Activated effector memory CD4-positive, alpha-beta T cell treated with anti-CD3 and anti-CD28 coated beads, Interleukin-2, amount 50 U/mL, for 16 hours (primary cell): ENCODE measurements around the gene C6orf120.

ENCODE experiments used
- DNase-seq: peaks from one replicate; pipeline ENCODE4 v3.0.0-alpha.2; 2020

Gene C6orf120

GRCh38 chr6:169701954-169702839 is at the start of gene C6orf120, which contains the start of gene WDR27:
Gene C6orf120, plus strand, starts transcription at chr6:169702126. Its CDS starts 334 bp downstream, at chr6:169702460.
Gene WDR27, minus strand, starts transcription at chr6:169702029. Its CDS starts 13,024 bp downstream, at chr6:169689005.
- DNase-seq = peak; percentile 100

GRCh38 chr6:169652896-169653295 is 49.0 kb upstream of the C6orf120 start:
- no peak for DNase-seq

DNA sequence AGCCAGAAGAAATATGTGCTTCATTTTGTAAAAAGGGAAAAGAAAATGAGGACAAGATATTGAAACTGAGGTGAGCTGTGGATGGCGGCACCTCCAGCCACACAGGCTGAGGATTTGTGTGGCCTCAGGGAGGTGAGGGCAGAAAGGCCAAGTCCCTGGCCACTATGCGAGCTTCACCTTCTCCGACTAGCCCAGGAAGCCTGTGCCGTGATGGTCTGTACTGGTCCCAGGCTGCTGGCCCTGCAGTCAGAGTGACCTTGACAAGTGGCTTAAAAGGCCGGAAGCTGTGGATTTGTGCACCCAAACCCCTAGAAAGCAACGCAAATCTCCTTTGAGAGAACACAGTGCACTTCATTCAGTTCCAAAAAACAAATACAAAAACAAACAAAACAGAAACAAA is 48.2 kb upstream of the C6orf120 start:
- DNase-seq = no peak

DNA sequence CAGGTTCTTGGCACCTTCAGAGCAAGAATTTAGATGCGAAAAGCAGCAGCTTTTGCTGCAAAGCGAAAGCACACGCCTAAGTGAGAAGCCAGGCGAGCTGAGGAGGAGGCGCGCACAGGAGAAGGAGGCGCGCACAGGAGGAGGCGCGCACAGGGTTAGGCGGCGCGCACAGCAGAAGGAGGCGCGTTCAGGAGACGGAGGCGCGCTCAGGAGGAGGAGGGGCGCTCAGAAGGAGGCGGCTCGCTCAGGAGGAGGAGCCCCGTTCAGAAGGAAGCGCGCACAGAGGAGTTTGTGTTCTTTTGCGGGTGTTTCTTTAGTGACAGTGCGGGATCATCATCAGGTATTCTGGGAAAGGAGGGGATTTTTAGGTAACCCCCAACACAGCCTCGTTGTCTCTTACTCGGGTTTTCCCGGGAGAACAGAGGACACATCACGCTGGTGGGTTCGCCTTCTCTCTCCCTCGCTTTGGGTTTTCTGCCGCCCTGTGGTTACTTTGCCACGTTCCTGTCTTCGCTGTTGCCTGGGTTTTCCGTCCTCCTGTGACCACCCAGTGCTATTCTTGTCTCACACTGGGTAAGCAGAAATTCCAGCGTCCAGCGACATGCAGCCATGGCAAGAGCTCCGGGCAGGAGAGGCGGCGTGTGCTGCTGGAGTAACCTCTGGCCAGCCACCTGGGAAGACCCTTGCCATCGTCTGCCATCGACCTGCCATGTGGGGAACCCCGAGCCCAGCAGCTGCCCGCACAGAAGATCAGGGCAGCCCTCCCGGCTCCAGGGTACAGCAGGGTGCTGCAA is 47.1 kb upstream of the C6orf120 start:
- DNase-seq = peak; percentile 86

GRCh38 chr6:169656546-169657283 is 45.2 kb upstream of the C6orf120 start:
- DNase-seq = no peak

- no peak for DNase-seq
These were observed 44.7 kb upstream of the C6orf120 start for GRCh38 chr6:169657284-169657610.

GRCh38 chr6:169659820-169660610 is 41.9 kb upstream of the C6orf120 start:
- DNase-seq = no peak

DNA sequence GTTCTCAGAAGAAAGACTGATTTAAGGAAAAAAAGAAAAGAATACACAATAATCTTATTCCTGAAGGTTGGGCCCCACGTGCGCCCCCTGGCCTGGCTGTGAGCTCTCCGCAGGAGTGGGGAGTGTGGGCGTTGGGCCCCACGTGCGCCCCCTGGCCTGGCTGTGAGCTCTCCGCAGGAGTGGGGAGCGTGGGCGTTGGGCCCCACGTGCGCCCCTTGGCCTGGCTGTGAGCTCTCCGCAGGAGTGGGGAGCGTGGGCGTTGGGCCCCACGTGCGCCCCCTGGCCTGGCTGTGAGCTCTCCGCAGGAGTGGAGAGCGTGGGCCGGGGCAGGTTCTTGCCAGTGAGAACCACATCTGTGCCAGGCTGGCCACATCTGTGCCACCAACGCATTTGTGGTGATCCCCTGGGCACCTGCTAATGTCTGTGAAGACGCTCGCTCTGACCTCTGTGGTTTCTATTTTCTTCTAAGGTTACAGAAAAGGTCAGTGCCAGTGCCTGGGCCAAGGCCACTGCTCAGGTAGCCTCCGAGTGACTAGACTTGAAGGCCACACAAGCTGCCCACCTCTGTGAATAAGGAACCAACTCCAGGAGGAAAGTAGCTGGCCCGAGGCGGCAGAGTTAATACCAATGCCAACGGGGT is 41.1 kb upstream of the C6orf120 start:
- no peak for DNase-seq

DNA sequence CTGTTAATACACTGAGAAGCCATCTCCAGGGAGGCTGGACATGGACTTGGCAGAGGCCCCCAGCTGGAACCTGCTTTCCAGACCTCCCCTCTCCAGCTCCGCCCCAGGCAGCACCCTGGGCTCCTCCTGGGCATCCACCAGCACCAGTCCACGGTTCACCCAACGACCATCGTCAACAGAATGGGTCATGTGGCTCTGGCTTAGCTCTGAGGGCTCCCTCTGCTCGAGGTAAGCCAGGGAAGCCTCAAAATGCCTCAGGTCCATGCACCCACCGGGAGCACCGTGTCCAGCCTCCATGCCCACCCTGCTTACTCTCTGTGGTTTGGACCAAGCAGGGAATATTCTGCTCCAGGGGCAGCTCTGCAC is 40.6 kb upstream of the C6orf120 start:
- no peak for DNase-seq

DNA sequence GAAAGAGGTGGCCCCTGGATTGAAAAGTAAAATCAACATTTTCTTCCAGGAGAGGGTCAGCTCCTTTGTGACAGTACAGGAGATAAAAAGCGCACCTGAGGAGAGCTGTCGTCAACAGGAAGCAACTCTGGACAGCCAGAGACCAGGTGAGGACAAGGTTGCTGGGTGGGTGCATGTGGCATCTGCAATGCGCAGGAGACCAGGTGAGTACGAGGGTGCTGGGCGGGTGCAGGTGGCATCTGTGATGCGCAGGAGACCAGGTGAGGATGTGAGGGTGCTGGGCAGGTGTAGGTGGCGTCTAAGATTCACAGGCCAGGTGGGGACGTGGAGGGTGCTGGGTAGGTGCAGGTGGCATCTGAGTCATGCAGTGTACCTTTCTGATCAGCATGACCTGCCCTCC is 38.5 kb upstream of the C6orf120 start:
- DNase-seq = no peak

GRCh38 chr6:169664227-169664626 is 37.7 kb upstream of the C6orf120 start:
- DNase-seq = no peak

DNA sequence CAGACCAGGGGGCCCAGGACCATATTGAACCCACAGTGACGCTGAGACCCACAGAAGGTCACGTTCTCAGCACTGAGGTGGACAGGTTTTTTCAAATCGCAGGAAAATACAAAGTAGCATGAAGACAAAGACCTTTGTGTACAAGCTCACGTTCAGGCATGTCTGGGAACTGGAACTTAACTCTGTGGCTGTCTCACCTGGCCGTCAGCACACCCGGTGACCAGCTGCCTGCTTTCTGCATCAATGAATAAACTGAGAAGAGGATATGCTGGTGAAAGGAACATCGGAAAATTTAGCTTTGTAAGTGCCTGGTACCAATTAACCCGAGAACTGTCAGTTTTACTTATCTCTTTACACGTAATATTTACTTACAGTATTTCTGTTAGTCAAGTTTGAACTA is 36.6 kb upstream of the C6orf120 start:
- no peak for DNase-seq

DNA sequence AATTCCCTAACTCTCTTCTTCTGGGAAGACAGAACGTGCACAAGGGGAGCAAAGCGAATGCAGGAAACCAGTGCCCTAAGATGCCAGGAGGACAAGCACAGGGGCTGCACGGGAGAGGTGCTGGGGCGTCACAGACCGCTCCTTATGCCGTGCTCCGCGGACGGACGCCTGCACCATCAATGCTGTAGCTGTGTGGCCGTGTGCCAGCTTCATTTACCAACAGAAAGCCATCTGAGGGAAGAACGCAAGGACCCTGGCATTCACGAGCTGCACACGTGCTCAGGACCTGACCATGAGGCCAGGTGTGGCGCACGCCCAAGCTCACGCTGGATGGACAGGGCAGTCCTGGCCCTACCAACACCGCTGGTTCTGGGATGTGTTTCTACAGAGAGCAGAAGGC is 35.5 kb upstream of the C6orf120 start:
- DNase-seq = no peak

GRCh38 chr6:169667716-169668115 is 34.2 kb upstream of the C6orf120 start:
- DNase-seq = no peak

DNA sequence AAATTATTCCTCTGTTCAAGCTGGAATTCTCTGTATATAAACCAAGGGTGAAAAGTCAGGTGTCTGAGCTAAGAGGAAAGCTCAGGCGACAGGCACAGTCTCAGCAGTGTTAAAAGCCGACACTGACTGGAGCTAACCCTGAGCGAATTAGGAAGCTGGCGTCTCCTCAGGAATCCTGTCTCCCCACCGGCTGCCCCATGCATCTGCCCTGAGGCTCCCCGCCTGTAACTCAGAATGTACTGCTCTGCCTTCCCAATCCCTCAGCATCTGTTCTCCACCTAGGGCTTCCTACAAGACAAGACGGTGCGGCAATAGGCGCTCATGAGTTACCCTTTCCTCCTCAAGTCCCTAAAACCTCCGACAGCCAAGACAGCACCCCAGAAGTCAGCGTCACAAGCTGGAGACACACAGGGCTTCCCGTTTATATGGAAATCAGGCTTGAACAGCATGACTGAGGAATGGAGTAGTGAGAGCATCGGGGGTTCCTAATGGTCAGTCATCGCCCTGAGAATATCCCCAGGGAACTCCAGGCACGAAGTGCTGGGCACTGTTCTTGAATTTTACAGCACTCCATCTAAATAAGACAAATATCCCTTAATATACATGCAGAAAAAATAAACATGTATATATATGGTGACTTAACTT is 33.6 kb upstream of the C6orf120 start:
- no peak for DNase-seq

DNA sequence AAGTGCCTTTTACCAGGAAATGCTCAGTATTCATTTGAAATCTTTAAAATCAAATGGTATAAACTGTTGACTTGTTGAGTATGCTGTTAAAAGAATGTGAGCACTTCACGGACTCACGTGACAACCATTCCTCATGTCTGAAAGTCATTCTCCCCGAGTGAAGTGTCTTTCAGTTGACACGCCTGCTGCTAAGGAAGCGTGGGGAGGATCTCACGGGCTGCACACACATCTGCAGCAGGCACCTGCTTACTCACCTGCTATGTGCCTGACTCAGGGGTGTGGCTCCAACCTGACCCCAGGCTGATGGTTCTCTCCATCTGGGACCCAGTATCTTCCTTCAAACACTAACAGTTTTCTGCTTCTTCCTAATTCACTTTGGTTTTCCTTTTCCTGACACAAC is 32.8 kb upstream of the C6orf120 start:
- no peak for DNase-seq

DNA sequence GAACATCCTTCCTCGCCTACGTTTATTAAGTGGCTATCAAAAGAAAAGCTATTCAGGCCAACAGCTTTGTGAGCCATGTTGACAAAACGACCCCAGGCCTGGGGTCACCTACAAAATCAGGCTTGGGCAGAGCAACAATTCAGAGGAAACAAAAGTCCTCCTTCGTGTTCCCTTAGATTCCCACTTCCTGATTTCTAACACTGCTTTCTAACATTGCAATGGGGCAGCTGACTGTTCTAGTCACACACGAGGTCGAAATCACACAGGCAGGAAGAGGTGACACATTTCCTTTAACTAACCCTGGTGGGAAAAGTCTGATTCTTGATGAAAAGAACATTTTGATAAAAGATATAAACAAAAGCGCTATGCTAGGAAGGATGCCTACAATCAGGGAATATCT is 32.0 kb upstream of the C6orf120 start:
- DNase-seq = no peak

GRCh38 chr6:169671563-169671962 is 30.4 kb upstream of the C6orf120 start:
- DNase-seq = no peak

GRCh38 chr6:169675011-169675410 is 26.9 kb upstream of the C6orf120 start:
- no peak for DNase-seq

- no peak for DNase-seq
These were observed 24.8 kb upstream of the C6orf120 start for GRCh38 chr6:169677096-169677495.

- no peak for DNase-seq
These were observed 23.6 kb upstream of the C6orf120 start for GRCh38 chr6:169678342-169678741.

GRCh38 chr6:169684056-169684455 is 17.9 kb upstream of the C6orf120 start:
- DNase-seq = no peak
